ENCODE data around the gene ENTHD1. TPM values are rescaled to one million over a fixed set of nuclear protein-coding genes. Genes with fewer than 3 reads are reported as not detected.

The ENTHD1 gene
- total RNA-seq, 2 experiments from 2014 or later: not detected

GRCh38 chr22:39733191-39733590 is 160.4 kb downstream of the ENTHD1 start:
- no TSS peak for BruUV-seq (replicated peaks)
- DNase-seq (ENCODE audit: low spot score): no peak
- Histone ChIP-seq H3K79me2 (ENCODE audit: insufficient read depth, low read depth, low read length) (no peaks in the 10 kb centered on the region), H3K4me2 (ENCODE audit: low read length) (no peak overlapping the region), H3K4me3 (ENCODE audit: low read depth, low read length, poor library complexity, severe bottlenecking) (no peak overlapping the region), H3K9me3 (ENCODE audit: low read length) (no peaks in the 10 kb centered on the region), H2AFZ (ENCODE audit: low read length) (no peak overlapping the region), H3K36me3 (ENCODE audit: insufficient read depth, low read length) (no peaks in the 10 kb centered on the region), H4K20me1 (ENCODE audit: insufficient read depth, low read length) (no peaks in the 10 kb centered on the region), H3K27ac (ENCODE audit: low read depth, low read length, poor library complexity, severe bottlenecking) (no peak overlapping the region), H3K9me2 (ENCODE audit: insufficient read depth, low read length) (no peaks in the 10 kb centered on the region), H3K4me1 (ENCODE audit: insufficient read depth, low read length, poor library complexity, severe bottlenecking) (no peaks in the 10 kb centered on the region)
- POLR2A ChIA-PET: no interaction called here
- TF ChIP-seq EZH2phosphoT487 (IDR thresholded peaks at IDR 0.05; ENCODE audit: borderline replicate concordance, low read depth, low read length): no peak
- TF ChIP-seq CTCF (conservative IDR thresholded peaks at IDR 0.05; ENCODE audit: low read length): no peak
- CTCF ChIA-PET (ENCODE audit: unreplicated experiment): no interaction called here
- intact Hi-C loops (cut with micrococcal nuclease; ENCODE audit: unreplicated experiment): no loop called here

GRCh38 chr22:39732625-39733024 is 160.9 kb downstream of the ENTHD1 start:
- H3K9me3 ChIP-seq (ENCODE audit: low read length): no peaks in the 10 kb centered on the region
- no peaks in the 10 kb centered on the region for H3K79me2 ChIP-seq (ENCODE audit: insufficient read depth, low read depth, low read length)
- H3K27ac ChIP-seq (ENCODE audit: low read depth, low read length, poor library complexity, severe bottlenecking): no peak overlapping the region
- no peaks in the 10 kb centered on the region for H3K9me2 ChIP-seq (ENCODE audit: insufficient read depth, low read length)
- no peak overlapping the region for H3K4me2 ChIP-seq (ENCODE audit: low read length)
- H4K20me1 ChIP-seq (ENCODE audit: insufficient read depth, low read length): no peaks in the 10 kb centered on the region
- no peaks in the 10 kb centered on the region for H3K4me1 ChIP-seq (ENCODE audit: insufficient read depth, low read length, poor library complexity, severe bottlenecking)
- intact Hi-C loops (cut with micrococcal nuclease; ENCODE audit: unreplicated experiment): no loop called here
- no peak for DNase-seq (ENCODE audit: low spot score)
- ChIA-PET POLR2A (no interaction called here), CTCF (ENCODE audit: unreplicated experiment) (no interaction called here)
- no peak for TF ChIP-seq CTCF (conservative IDR thresholded peaks at IDR 0.05; ENCODE audit: low read length)
- no peak for TF ChIP-seq EZH2phosphoT487 (IDR thresholded peaks at IDR 0.05; ENCODE audit: borderline replicate concordance, low read depth, low read length)
- H3K36me3 ChIP-seq (ENCODE audit: insufficient read depth, low read length): no peaks in the 10 kb centered on the region
- H3K4me3 ChIP-seq (ENCODE audit: low read depth, low read length, poor library complexity, severe bottlenecking): no peak overlapping the region
- no peak overlapping the region for H2AFZ ChIP-seq (ENCODE audit: low read length)
- no TSS peak for BruUV-seq (replicated peaks)

GRCh38 chr22:39731881-39732555 is 161.5 kb downstream of the ENTHD1 start:
- TF ChIP-seq CTCF (conservative IDR thresholded peaks at IDR 0.05; ENCODE audit: low read length) (no peak), EZH2phosphoT487 (IDR thresholded peaks at IDR 0.05; ENCODE audit: borderline replicate concordance, low read depth, low read length) (no peak)
- no peaks in the 10 kb centered on the region for H4K20me1 ChIP-seq (ENCODE audit: insufficient read depth, low read length)
- ChIA-PET POLR2A (no interaction called here), CTCF (ENCODE audit: unreplicated experiment) (no interaction called here)
- H3K9me3 ChIP-seq (ENCODE audit: low read length): no peaks in the 10 kb centered on the region
- no peak overlapping the region for H3K27ac ChIP-seq (ENCODE audit: low read depth, low read length, poor library complexity, severe bottlenecking)
- H3K79me2 ChIP-seq (ENCODE audit: insufficient read depth, low read depth, low read length): no peaks in the 10 kb centered on the region
- H3K4me1 ChIP-seq (ENCODE audit: insufficient read depth, low read length, poor library complexity, severe bottlenecking): no peaks in the 10 kb centered on the region
- no peak for DNase-seq (ENCODE audit: low spot score)
- H3K4me2 ChIP-seq (ENCODE audit: low read length): no peak overlapping the region
- H2AFZ ChIP-seq (ENCODE audit: low read length): no peak overlapping the region
- H3K36me3 ChIP-seq (ENCODE audit: insufficient read depth, low read length): no peaks in the 10 kb centered on the region
- H3K9me2 ChIP-seq (ENCODE audit: insufficient read depth, low read length): no peaks in the 10 kb centered on the region
- intact Hi-C loops (cut with micrococcal nuclease; ENCODE audit: unreplicated experiment): no loop called here
- BruUV-seq (replicated peaks): no TSS peak
- no peak overlapping the region for H3K4me3 ChIP-seq (ENCODE audit: low read depth, low read length, poor library complexity, severe bottlenecking)
